VCaP (cell line): ENCODE measurements around the gene CD244.
"Not testable (repeated sequence)": the region's sequence is repeated elsewhere in the genome, so short reads cannot be mapped to it uniquely, and the experiment has no call there.

Experiments used
- H3K27ac ChIP-seq: fragments of 450-650 bp; 2 replicates; pipeline ENCODE4 v1.5.1; 2017
- TF ChIP-seq, protein P1 (sequence below): fragments of 450-650 bp; conservative IDR thresholded peaks from 2 replicates; pipeline ENCODE4 v1.5.1; 2017; ENCODE audit warnings: mild to moderate bottlenecking, moderate library complexity

Gene CD244

GRCh38 chr1:160797861-160798273 is 64.8 kb downstream of the CD244 start:
- no peak overlapping the region for H3K27ac ChIP-seq
- TF ChIP-seq, protein P1, sequence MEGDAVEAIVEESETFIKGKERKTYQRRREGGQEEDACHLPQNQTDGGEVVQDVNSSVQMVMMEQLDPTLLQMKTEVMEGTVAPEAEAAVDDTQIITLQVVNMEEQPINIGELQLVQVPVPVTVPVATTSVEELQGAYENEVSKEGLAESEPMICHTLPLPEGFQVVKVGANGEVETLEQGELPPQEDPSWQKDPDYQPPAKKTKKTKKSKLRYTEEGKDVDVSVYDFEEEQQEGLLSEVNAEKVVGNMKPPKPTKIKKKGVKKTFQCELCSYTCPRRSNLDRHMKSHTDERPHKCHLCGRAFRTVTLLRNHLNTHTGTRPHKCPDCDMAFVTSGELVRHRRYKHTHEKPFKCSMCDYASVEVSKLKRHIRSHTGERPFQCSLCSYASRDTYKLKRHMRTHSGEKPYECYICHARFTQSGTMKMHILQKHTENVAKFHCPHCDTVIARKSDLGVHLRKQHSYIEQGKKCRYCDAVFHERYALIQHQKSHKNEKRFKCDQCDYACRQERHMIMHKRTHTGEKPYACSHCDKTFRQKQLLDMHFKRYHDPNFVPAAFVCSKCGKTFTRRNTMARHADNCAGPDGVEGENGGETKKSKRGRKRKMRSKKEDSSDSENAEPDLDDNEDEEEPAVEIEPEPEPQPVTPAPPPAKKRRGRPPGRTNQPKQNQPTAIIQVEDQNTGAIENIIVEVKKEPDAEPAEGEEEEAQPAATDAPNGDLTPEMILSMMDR = no peak

- TF ChIP-seq, protein P1 = no peak
- no peak overlapping the region for H3K27ac ChIP-seq
Observed at GRCh38 chr1:160797271-160797709, 65.4 kb downstream of the CD244 start.

DNA sequence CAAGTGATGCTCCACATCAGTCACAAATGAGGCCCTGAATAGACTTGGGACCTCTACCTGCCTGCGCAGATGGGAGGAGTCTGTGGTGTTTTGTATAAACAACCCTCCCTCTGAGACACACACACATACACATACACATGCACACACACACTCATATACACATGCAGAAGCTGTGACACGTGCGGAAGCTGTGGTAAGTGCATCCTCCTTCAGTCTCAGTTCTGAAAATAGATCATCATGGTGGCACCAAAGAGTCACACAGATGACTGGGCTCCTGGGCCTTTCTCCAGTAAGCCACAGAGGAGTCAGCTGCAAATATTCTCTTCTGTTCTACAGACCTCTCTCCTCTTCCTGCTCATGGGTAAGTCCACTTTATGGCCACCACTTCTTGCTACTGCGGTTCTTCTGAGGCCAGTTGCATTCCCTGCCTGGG is 66.7 kb downstream of the CD244 start, which contains the start of gene LY9:
Gene LY9, plus strand, starts transcription at position 224 of the 433 bp plus-strand sequence. Its CDS starts 14 bp downstream, at position 238.
- H3K27ac ChIP-seq = no peak within 1 kb of the TSS

DNA sequence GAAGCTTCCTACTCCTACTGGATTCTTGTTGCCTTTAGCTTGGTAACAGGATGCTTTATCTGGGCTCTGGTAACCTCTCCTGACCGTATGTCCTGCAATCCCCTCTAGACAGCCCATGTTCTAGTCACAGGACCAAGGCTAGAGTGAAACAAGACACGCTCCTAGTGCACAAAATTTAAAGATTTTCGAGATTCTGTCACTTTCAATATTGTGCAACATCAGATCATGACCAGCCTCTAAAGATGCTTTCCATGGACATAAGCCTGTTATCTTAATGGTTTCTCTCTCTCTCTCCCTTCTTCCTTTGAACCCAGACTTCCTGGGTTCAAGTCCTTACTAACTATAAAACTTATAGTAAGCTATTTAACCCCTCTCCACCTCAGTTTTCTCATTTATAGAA is 68.3 kb downstream of the CD244 start:
- no peak overlapping the region for H3K27ac ChIP-seq
- TF ChIP-seq, protein P1 = no peak

More for the DNA sequence above, 66.7 kb downstream of the CD244 start, which contains the start of gene LY9:
- TF ChIP-seq, protein P1 = no peak

GRCh38 chr1:160789702-160790611 is 72.7 kb downstream of the CD244 start:
- TF ChIP-seq, protein P1 = no peak
- H3K27ac ChIP-seq = no peak overlapping the region

DNA sequence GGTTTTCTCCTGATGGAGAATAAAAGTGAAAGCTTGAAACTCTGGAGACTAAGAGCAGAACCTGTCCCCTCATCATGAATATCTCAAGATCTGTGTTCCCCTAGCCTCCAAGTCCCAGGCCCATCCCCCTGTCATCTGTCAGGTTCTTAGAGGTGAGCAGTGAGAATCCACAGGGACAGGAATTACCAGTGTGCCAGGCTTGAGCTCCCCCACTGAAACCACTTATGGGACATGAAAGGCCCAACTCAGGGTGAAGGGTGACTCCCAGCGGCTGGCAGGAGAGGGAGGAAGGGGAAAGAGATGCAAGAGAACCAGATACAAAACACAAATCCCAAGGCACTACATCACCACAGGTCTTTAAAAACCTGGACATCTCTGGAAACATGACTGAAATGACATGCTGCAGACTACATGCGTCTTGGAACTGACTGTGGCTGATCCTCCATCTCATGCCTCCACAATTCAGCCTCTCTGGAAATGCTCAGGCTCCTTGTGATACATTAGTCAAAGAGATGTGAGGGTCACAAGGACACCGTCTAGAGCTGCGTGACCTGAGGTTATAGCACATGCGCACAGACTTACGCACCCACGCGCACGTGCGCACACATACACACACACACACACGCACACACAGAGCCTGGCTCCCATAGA is 73.5 kb downstream of the CD244 start:
- TF ChIP-seq, protein P1 = no peak
- H3K27ac ChIP-seq = no peak overlapping the region

DNA sequence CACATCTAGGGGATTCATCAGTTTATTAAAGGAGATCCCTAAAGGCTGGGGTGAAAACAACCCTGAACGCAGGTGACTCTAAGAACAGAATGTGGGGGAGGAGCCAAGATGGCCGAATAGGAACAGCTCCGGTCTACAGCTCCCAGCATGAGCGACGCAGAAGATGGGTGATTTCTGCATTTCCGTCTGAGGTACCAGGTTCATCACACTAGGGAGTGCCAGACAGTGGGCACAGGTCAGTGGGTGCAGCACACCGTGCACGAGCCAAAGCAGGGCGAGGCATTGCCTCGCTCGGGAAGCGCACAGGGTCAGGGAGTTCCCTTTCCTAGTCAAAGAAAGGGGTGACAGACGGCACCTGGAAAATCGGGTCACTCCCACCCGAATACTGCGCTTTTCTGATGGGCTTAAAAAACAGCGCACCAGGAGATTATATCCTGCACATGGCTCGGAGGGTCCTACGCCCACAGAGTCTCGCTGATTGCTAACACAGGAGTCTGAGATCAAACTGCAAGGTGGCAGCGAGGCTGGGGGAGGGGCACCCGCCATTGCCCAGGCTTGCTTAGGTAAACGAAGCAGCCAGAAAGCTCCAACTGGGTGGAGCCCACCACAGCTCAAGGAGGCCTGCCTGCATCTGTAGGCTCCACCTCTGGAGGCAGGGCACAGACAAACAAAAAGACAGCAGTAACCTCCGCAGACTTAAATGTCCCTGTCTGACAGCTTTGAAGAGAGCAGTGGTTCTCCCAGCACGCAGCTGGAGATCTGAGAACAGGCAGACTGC is 79.5 kb downstream of the CD244 start:
- not testable (repeated sequence) for H3K27ac ChIP-seq
